RWPE1 (cell line): ENCODE results near the gene RAB3B.

Source experiments
- CTCF ChIA-PET: fragments of 350-600 bp; sonication (Branson Sonifier 250); formaldehyde crosslinking; extraction: SDS; loops from one replicate; lab custom pipeline; 2021; lab: Yijun Ruan, JAX
- POLR2A ChIA-PET: fragments of 400-600 bp; formaldehyde crosslinking; extraction: SDS; loops from one replicate; lab custom pipeline; 2020; ENCODE audit warnings: antibody characterized with exemption; ENCODE audit not compliant: low non-redundant PET; lab: Yijun Ruan, JAX
- DNase-seq: peaks from one replicate; pipeline ENCODE4 v3.0.0; 2012; ENCODE audit warnings: low spot score
- H3K27ac ChIP-seq: fragments of 450-650 bp; 2 replicates; pipeline ENCODE4 v1.5.1; 2017
- TF ChIP-seq, protein P1 (sequence below): fragments of 450-650 bp; conservative IDR thresholded peaks from 2 replicates; pipeline ENCODE4 v1.5.1; 2017; ENCODE audit warnings: low read depth, mild to moderate bottlenecking

Gene RAB3B

DNA sequence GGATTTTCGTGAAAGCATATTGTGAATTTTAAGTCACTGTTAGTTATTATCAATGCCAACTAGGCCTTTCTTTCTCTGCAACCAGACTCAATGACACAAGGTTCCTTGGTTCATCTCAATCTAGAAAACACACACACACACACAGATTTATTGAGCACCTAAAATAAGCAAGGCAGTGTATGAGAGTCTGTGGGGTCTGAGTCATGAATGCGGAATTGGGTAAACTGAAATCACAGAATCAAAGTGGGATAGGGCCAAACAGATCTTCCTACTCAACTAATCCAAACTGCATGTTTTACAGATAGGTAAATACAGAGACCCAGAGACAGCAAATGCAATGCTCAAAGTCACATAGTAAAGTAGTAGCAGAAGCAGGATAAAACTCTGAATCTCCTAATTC lies 63.5 kb downstream of the RAB3B start:
- no peak overlapping the region for H3K27ac ChIP-seq
- CTCF ChIA-PET: no interaction called here
- TF ChIP-seq, protein P1, sequence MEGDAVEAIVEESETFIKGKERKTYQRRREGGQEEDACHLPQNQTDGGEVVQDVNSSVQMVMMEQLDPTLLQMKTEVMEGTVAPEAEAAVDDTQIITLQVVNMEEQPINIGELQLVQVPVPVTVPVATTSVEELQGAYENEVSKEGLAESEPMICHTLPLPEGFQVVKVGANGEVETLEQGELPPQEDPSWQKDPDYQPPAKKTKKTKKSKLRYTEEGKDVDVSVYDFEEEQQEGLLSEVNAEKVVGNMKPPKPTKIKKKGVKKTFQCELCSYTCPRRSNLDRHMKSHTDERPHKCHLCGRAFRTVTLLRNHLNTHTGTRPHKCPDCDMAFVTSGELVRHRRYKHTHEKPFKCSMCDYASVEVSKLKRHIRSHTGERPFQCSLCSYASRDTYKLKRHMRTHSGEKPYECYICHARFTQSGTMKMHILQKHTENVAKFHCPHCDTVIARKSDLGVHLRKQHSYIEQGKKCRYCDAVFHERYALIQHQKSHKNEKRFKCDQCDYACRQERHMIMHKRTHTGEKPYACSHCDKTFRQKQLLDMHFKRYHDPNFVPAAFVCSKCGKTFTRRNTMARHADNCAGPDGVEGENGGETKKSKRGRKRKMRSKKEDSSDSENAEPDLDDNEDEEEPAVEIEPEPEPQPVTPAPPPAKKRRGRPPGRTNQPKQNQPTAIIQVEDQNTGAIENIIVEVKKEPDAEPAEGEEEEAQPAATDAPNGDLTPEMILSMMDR: no peak
- POLR2A ChIA-PET: no interaction called here
- no peak for DNase-seq

DNA sequence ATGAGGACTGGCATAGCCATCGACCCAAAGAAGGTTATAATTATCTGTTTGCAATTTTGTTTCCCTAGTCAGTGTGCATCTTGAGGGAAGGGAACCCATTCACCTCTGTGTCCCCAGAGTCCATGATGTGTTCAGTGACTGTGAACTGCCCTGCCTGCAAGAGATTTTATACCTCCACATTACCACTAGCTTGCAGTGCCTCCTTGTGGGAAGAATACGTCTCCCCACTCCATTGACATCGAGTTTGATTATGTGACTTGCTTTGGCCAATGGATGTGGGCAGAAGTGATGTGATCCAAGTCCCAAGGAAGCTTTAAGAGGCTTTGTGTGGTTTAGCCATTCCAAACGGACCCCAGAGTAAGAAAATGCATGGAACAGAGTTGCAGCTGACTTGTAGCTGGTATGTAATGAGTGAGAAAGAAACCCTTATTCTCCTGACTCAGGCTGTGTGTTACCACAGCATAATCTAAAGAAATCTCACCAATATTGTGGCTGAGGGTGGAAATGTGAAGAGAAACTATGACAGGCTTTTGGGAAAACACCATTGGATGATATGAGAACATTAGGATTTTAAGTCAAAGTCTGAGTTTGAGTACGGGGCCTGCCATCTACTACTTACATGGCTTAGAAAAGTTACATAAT lies 64.2 kb downstream of the RAB3B start:
- no peak overlapping the region for H3K27ac ChIP-seq
- DNase-seq: no peak
- CTCF ChIA-PET: interaction anchor here (0.6 to 1.6 kb wide), 3 partner anchors 20 to 924 kb away, joined by 3 to 4 read pairs (median 4); no protein-coding TSS in a partner anchor
- TF ChIP-seq, protein P1: no peak
- POLR2A ChIA-PET: no interaction called here

DNA sequence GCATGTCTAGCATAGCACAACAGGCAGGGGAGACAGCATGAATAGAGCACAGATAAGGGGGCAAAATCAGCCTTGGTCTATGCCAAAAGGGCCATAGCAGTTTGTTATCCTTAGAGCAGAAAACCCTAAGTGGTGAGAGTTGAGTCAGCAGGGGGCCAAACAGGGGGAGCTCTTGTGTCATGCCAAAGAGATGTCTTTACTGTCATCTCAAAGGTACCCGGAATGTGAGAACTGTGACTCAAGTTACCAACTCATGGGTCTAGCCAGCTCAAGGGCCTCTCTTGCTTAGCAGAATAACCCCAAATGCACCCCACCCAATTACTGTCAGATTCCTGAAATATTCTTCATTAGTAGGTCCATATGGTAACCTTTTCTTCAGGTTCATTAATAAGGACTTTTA lies 66.0 kb downstream of the RAB3B start:
- POLR2A ChIA-PET: no interaction called here
- TF ChIP-seq, protein P1: no peak
- CTCF ChIA-PET: interaction anchor here (0.7 kb wide), 2 partner anchors 48 to 77 kb away, joined by 3 read pairs; no protein-coding TSS in a partner anchor
- no peak overlapping the region for H3K27ac ChIP-seq
- DNase-seq: no peak

DNA sequence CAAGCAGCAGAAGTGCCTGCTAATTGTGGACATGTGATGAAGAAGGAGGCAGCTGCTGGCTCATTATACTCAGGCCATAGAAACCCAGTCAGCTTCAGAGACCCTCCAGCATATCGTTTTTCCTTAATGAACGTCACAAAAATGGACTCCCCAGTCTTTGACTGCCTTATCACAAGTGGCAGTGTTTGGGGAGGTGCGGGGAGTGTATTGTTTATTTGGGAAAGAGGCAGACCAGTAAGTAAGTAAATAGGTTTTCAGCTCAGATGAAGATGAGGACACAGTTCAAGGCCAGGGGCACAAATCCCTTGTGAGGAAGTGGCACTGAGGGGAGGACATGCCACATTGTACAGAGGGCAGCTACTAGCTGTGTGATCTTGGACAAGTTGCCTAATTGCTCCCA lies 68.5 kb downstream of the RAB3B start:
- ChIA-PET CTCF (no interaction called here), POLR2A (no interaction called here)
- DNase-seq: no peak
- TF ChIP-seq, protein P1: no peak
- no peak overlapping the region for H3K27ac ChIP-seq

DNA sequence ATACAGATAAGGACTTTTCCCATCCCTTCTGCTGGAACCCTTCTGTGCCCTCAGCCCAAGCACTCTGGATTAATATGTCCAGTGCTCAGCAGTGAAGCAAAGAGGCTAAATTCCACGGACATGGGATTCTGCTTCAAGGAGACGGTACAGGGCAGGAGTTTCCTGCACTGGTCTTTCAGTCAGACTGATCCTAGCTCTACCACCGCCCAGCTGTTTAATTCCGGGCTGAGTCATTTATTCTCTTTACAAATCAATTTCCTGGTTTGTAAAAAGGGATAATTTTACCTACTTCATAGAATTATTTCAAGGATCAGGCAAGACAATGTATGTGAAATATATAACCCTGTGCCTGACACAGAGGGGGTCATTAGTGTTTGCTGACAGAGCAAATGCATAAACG lies 70.4 kb downstream of the RAB3B start:
- no peak for DNase-seq
- POLR2A ChIA-PET: no interaction called here
- H3K27ac ChIP-seq: no peak overlapping the region
- CTCF ChIA-PET: no interaction called here
- TF ChIP-seq, protein P1: no peak

DNA sequence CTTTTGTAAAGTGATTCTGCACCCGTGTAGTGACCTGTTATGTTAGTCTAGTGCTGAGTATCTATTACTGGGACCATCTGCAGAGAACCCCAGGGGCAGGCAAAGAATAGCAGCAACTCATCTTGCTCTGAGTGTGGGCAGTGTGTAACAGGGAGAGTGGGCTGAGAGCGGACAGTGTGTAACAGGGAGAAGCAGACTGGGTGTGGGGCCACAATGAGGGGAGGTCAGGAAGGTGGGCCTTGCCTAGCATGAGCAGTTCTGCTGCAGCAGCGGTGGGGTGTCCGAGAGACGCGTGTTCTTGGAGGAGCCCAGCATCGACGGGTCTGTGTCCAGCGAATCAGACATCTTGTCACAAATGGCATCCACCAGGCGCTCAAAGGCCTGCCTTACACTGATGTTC lies 70.8 kb downstream of the RAB3B start:
- ChIA-PET CTCF (no interaction called here), POLR2A (no interaction called here)

More for the DNA sequence above, 70.8 kb downstream of the RAB3B start:
- TF ChIP-seq, protein P1: no peak
- no peak for DNase-seq
- H3K27ac ChIP-seq: no peak overlapping the region
